GM12873 (cell line): Measurements from ENCODE around the gene IFNA1.

Experiments
- CTCF ChIP-seq: IDR thresholded peaks from 2 replicates; pipeline ENCODE4 v1.5.1; 2012; ENCODE audit warnings: low read depth, mild to moderate bottlenecking, moderate library complexity, low read length, control low read depth; ENCODE audit not compliant: insufficient read depth; ENCODE audit errors: missing control alignments

IFNA1 gene

GRCh38 chr9:21477466-21477865 is 37.2 kb downstream of the IFNA1 start:
- TF ChIP-seq CTCF, result no peak

- TF ChIP-seq CTCF, result no peak
Measured at GRCh38 chr9:21479152-21479702, 39.0 kb downstream of the IFNA1 start.

GRCh38 chr9:21481470-21482056 is 41.3 kb downstream of the IFNA1 start:
- no peak for TF ChIP-seq CTCF

- no peak for TF ChIP-seq CTCF
Measured at GRCh38 chr9:21482213-21482612, 42.0 kb downstream of the IFNA1 start, which contains the start of gene IFNE. IFNE (minus strand) TSS chr9:21482313; CDS start chr9:21481694, 619 bp downstream.
